Calu3 (cell line): ENCODE results near the gene KPNA5. TPM values are rescaled to one million over a fixed set of nuclear protein-coding genes. Genes with fewer than 3 reads are reported as not detected.

Experiments
- BruUV-seq: library from RNA; stranded (reverse); fragments of 400-500 nt; replicated peaks from 2 replicates; lab custom pipeline; 2021; lab: Mats Ljungman, UMichigan
- CTCF ChIA-PET: fragments of 300-600 bp; sonication (Branson Sonifier 250); formaldehyde crosslinking; loops from one replicate; lab custom pipeline; 2022; ENCODE audit warnings: antibody characterized with exemption; lab: Charles Lee
- DNase-seq: peaks from one replicate; pipeline ENCODE4 v3.0.0; 2022
- H3K27ac Mint-ChIP-seq: one replicate; pipeline ENCODE4 v1.8.0; 2022; ENCODE audit warnings: mixed read lengths; ENCODE audit not compliant: unreplicated experiment
- H3K27me3 Mint-ChIP-seq: one replicate; pipeline ENCODE4 v1.8.0; 2022; ENCODE audit warnings: mixed read lengths; ENCODE audit not compliant: unreplicated experiment
- H3K36me3 Mint-ChIP-seq: one replicate; pipeline ENCODE4 v1.8.0; 2022; ENCODE audit warnings: mild to moderate bottlenecking, moderate library complexity, mixed read lengths; ENCODE audit not compliant: insufficient read depth, unreplicated experiment
- H3K4me1 Mint-ChIP-seq: one replicate; pipeline ENCODE4 v1.8.0; 2022; ENCODE audit warnings: mild to moderate bottlenecking, low read depth, mixed read lengths; ENCODE audit not compliant: unreplicated experiment
- H3K4me3 Mint-ChIP-seq: one replicate; pipeline ENCODE4 v1.8.0; 2022; ENCODE audit warnings: mild to moderate bottlenecking, low read depth, moderate library complexity, mixed read lengths; ENCODE audit not compliant: unreplicated experiment
- H3K9me3 Mint-ChIP-seq: one replicate; pipeline ENCODE4 v1.8.0; 2022; ENCODE audit warnings: low read depth, mixed read lengths; ENCODE audit not compliant: unreplicated experiment
- intact Hi-C: fragments of 100-400 bp; cut with micrococcal nuclease; formaldehyde crosslinking; loops from one replicate; pipeline ENCODE4 v1.10.0; 2022; ENCODE audit not compliant: unreplicated experiment
- total RNA-seq: library from RNA; stranded (reverse); gene quantifications from 2 replicates; pipeline ENCODE4 v1.2.3, GENCODE V29; 2022
- TF ChIP-seq, protein P1 (sequence below): fragments of 200-600 bp; IDR thresholded peaks from one replicate; pipeline ENCODE4 v1.8.0; 2022; ENCODE audit warnings: antibody characterized with exemption; ENCODE audit not compliant: unreplicated experiment

Gene KPNA5
- total RNA-seq, 1 experiment from 2014 or later: 9.2 TPM

DNA sequence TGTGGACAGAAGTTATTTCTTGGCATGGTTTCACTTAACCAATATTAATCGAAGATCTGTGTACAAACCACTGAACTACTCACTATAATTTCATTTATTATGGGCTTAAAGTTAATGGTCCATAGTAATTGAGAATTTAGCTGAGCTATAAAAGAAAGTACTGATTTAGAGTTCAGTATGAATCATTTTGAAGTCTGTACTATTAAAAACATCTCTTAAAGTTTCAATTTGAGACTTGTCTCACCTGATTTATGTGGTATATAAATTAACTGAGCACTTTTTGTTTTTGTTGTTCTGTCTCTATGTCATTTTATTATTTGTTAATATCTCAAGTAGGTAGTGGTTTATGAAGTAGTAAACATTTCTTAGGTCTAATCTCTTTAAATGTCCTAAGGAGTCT, 24.9 kb downstream of the KPNA5 start:
- Mint-ChIP-seq H3K36me3 (peaks cover 4% of the 10 kb centered on the region), H3K27me3 (no peaks in the 10 kb centered on the region), H3K4me1 (no peaks in the 10 kb centered on the region), H3K27ac (no peak overlapping the region), H3K4me3 (no peak overlapping the region), H3K9me3 (no peaks in the 10 kb centered on the region)
- no TSS peak for BruUV-seq
- CTCF ChIA-PET: no interaction called here
- intact Hi-C loops: no loop called here
- no peak for DNase-seq
- TF ChIP-seq, protein P1, sequence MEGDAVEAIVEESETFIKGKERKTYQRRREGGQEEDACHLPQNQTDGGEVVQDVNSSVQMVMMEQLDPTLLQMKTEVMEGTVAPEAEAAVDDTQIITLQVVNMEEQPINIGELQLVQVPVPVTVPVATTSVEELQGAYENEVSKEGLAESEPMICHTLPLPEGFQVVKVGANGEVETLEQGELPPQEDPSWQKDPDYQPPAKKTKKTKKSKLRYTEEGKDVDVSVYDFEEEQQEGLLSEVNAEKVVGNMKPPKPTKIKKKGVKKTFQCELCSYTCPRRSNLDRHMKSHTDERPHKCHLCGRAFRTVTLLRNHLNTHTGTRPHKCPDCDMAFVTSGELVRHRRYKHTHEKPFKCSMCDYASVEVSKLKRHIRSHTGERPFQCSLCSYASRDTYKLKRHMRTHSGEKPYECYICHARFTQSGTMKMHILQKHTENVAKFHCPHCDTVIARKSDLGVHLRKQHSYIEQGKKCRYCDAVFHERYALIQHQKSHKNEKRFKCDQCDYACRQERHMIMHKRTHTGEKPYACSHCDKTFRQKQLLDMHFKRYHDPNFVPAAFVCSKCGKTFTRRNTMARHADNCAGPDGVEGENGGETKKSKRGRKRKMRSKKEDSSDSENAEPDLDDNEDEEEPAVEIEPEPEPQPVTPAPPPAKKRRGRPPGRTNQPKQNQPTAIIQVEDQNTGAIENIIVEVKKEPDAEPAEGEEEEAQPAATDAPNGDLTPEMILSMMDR: no peak

DNA sequence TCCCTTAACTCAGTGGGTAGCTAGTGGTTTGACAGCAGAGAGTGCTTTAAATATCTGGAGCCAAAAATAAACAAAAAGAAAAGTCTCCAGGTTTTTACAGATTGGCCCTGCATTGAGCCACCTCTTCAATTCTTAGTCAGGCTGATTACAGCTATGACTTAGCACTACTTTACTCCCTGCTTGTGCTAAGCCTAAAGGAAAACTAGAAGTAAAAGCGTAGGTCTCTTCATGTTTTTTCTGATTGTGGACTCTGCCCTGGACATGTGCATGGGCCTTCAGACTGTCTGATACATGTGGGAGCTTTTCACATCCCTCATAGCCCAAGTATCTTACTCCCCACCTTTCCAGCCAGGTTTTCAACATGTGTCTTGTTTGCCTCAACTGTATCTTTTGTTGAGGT, 33.3 kb downstream of the KPNA5 start:
- no TSS peak for BruUV-seq
- CTCF ChIA-PET: no interaction called here
- no peaks in the 10 kb centered on the region for H3K9me3 Mint-ChIP-seq
- no peaks in the 10 kb centered on the region for H3K27me3 Mint-ChIP-seq
- no peak overlapping the region for H3K4me3 Mint-ChIP-seq
- intact Hi-C loops: no loop called here
- H3K36me3 Mint-ChIP-seq: peaks cover 14% of the 10 kb centered on the region
- no peak for DNase-seq
- H3K4me1 Mint-ChIP-seq: no peaks in the 10 kb centered on the region
- H3K27ac Mint-ChIP-seq: peak overlapping the region; percentile 33
- TF ChIP-seq, protein P1: no peak

DNA sequence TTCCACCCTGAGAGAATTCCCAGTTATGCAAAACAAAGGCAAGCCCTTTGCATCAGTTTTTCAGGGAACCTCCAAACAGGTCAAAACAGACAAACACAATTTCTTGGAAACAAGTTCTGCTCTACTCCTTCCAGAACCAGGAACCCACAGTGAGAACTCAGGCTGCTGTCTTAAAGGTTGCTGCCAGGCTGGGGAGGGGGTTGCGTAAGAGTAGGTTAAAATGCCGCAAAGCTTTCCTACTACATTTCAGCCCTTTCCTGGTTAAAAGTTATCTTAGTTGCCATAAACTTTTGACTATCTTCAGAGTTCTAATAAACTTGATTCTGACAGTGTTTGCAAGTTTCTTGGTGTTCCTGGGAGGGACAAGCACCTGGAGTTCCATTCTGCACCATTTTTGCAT, 33.8 kb downstream of the KPNA5 start:
- Mint-ChIP-seq H3K27ac (peak overlapping the region; percentile 33), H3K4me3 (no peak overlapping the region), H3K36me3 (peaks cover 14% of the 10 kb centered on the region), H3K4me1 (no peaks in the 10 kb centered on the region), H3K27me3 (no peaks in the 10 kb centered on the region), H3K9me3 (no peaks in the 10 kb centered on the region)
- BruUV-seq: no TSS peak
- CTCF ChIA-PET: no interaction called here
- no peak for DNase-seq
- intact Hi-C loops: no loop called here
- TF ChIP-seq, protein P1: no peak

DNA sequence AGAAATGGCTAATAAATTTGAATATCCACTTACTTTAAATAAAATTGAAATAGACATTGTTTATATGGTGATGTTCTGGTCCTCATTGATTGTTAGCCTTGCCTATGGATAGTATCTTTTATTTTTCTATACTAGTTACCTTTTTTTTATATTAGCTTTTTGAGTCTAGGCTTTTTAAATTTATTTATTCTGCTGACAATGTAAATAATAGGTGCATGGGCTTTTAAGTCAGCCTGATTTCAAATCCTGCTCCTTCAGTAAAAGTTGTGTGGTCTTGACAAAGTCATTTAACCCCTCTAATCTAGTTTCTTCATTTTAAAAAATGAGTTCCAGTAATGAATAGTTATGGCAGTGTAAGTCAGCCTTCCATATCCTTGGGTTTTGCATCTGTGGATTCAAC, 45.9 kb downstream of the KPNA5 start:
- H3K36me3 Mint-ChIP-seq: peaks cover 4% of the 10 kb centered on the region
- intact Hi-C loops: no loop called here
- no peak overlapping the region for H3K4me3 Mint-ChIP-seq
- TF ChIP-seq, protein P1: no peak
- no peaks in the 10 kb centered on the region for H3K27me3 Mint-ChIP-seq
- H3K9me3 Mint-ChIP-seq: no peaks in the 10 kb centered on the region
- no TSS peak for BruUV-seq
- H3K27ac Mint-ChIP-seq: no peak overlapping the region
- no peak for DNase-seq
- CTCF ChIA-PET: no interaction called here
- H3K4me1 Mint-ChIP-seq: no peaks in the 10 kb centered on the region
